ENCODE measurements around the gene VPS33A. TPM values are rescaled to one million over a fixed set of nuclear protein-coding genes. Genes with fewer than 3 reads are reported as not detected.
A peak's percentile ranks its signal among the peaks of the same experiment; 100 is the strongest.

The VPS33A gene
- total and polyA plus RNA-seq, 10 of the 15 experiments (the other 5 are each of a cell fraction or from before 2014, with no cell fraction given) = 7.7 to 33.6 (median 21.6) TPM

DNA sequence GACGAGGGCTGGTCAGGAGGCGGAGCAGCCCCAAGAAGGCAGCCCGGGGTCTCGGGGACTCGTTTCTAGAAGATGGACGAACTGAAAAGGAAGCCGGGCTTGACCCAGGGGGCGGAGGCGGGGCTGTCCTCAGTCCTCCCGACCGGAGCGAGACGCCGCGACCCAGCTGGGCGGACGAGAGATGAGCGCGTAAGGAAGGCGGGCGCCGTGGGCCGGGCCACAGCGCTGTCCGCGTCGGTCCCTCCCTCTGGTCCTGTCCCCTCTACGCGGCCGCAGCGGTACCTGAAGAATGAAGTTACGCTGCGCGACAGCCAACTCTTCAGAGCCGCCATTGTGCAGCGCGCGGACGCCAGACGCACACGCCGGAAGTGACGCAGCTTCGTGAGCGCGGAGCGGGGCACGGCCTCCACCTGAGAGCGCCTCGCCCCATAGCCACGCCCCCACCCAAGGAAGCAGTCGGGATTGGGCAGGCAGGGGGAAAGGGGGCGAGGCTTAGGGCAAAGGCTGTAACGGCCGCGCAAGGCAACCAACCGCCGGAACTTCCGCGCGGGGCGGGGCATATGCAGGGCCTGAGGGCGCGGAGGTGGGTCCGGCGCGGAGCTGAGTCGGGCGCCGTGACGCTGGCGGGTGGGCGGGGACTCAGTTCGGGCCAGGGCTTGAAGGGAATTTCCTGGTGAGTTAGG is 40.5 kb downstream of the VPS33A start, which contains the start of gene DIABLO (continued):
- TF ChIP-seq LARP7 (IDR thresholded peaks at IDR 0.05) = peak; percentile 95

DNA sequence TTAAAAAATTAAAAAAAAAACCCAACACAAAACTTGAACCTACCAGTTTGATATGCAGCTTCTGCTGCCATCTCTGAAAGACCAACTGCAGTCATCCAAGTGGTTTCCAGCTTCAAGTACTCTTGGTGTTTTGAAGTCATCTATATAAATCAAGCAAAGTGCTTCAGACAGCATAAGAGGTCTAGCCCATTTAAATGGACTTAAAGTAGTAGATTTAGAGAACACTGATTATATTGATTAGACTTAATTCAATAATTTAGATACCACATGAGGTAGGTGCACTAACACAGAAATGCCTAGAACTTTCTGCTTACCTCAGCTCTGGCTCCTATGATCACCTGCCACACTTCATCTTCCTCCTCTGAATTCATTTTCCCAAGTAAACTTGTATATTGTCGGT is 49.8 kb downstream of the VPS33A start:
- FAIRE-seq (no peak), DNase-seq (ENCODE audit: low read depth, low spot score) (no peak), ATAC-seq (no peak)
- H3K36me3 ChIP-seq (ENCODE audit: control insufficient read depth in 2 of 2, insufficient read depth in 2 of 2, low read length in 1 of 2) = peaks cover 7 to 26% of the 10 kb centered on the region in 2 experiments
- H4K20me1 ChIP-seq (ENCODE audit: control insufficient read depth, insufficient read depth) = no peaks in the 10 kb centered on the region
- ChIA-PET RAD21 (ENCODE audit: unreplicated experiment) (no interaction called here), POLR2A (interaction anchor here (0.5 kb wide), 1 partner anchor 65 kb away, joined by 3 read pairs; no protein-coding TSS in a partner anchor), SMC1A (ENCODE audit: uncharacterized antibody, unreplicated experiment) (no interaction called here), CTCF (interaction anchor here (1.1 to 1.6 kb wide), 3 partner anchors 15 to 93 kb away, joined by 3 to 6 read pairs (median 3); no protein-coding TSS in a partner anchor)
- no peaks in the 10 kb centered on the region for H3K9me3 ChIP-seq (replicated peaks; ENCODE audit: control insufficient read depth, insufficient read depth, low read length)
- no peak overlapping the region for H3K4me2 ChIP-seq (ENCODE audit: control insufficient read depth, insufficient read depth)
- in situ Hi-C loops (cut with MboI) (no loop called here), intact Hi-C loops (cut with micrococcal nuclease; ENCODE audit: unreplicated experiment) (no loop called here)
- H3K4me1 ChIP-seq (ENCODE audit: control insufficient read depth, insufficient read depth, low read length) = no peaks in the 10 kb centered on the region; the same call in 1 of the 2 replicates
- no TSS peak for BruUV-seq (replicated peaks)
- H2AFZ ChIP-seq (ENCODE audit: control insufficient read depth, low read depth, low read length) = no peak overlapping the region
- WGBS (ENCODE audit: insufficient coverage, insufficient replicate concordance, low lambda C conversion rate, missing lambda C conversion rate) = 100% methylated on average over 1 of the region's 1 CpG
- TF ChIP-seq MAX (IDR thresholded peaks at IDR 0.05; ENCODE audit: low read depth, low read length) = no peak
- no peak for TF ChIP-seq NRF1 (conservative IDR thresholded peaks at IDR 0.05; ENCODE audit: low read depth, low read length)
- no peak for TF ChIP-seq ETV6 (conservative IDR thresholded peaks at IDR 0.05 in 1 of 2, IDR thresholded peaks at IDR 0.05 in 1 of 2; ENCODE audit: borderline replicate concordance in 1 of 2, low read depth in 1 of 2)
- no peak for TF ChIP-seq RB1 (IDR thresholded peaks at IDR 0.05; ENCODE audit: borderline replicate concordance)
- no peak for TF ChIP-seq MYC (IDR thresholded peaks at IDR 0.05; ENCODE audit: insufficient read depth, insufficient read length, insufficient replicate concordance, low read length, severe bottlenecking)
- TF ChIP-seq, protein P1, sequence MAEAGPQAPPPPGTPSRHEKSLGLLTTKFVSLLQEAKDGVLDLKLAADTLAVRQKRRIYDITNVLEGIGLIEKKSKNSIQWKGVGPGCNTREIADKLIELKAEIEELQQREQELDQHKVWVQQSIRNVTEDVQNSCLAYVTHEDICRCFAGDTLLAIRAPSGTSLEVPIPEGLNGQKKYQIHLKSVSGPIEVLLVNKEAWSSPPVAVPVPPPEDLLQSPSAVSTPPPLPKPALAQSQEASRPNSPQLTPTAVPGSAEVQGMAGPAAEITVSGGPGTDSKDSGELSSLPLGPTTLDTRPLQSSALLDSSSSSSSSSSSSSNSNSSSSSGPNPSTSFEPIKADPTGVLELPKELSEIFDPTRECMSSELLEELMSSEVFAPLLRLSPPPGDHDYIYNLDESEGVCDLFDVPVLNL (IDR thresholded peaks at IDR 0.05; ENCODE audit: low read depth, low read length) = no peak
- TF ChIP-seq ZZZ3 (IDR thresholded peaks at IDR 0.05; ENCODE audit: control insufficient read depth, insufficient read length, low read depth) = no peak
- no peak for TF ChIP-seq SREBF1 (IDR thresholded peaks at IDR 0.05; ENCODE audit: low read length)
- no peak for TF ChIP-seq CHD4 (IDR thresholded peaks at IDR 0.05)
- TF ChIP-seq ATF7 (IDR thresholded peaks at IDR 0.05; ENCODE audit: low read depth) = no peak
- TF ChIP-seq HCFC1 (IDR thresholded peaks at IDR 0.05; ENCODE audit: low read length) = no peak
- TF ChIP-seq SMARCA5 (IDR thresholded peaks at IDR 0.05) = no peak
- TF ChIP-seq PAX8 (IDR thresholded peaks at IDR 0.05) = no peak
- no peaks in the 10 kb centered on the region for H3K27me3 ChIP-seq (replicated peaks in 1 of 2; ENCODE audit: control insufficient read depth in 2 of 2, insufficient read depth in 2 of 2, low read length in 1 of 2)
- no peaks in the 10 kb centered on the region for H3K79me2 ChIP-seq (ENCODE audit: control insufficient read depth, insufficient read depth, low read length)
- no peak overlapping the region for H3K4me3 ChIP-seq
- H3K27ac ChIP-seq (ENCODE audit: control insufficient read depth, insufficient read depth) = no peak overlapping the region
- no peak overlapping the region for H3K9ac ChIP-seq (ENCODE audit: control insufficient read depth, insufficient read depth, low read length)
